ENCODE measurements around the gene NUDT3. TPM values are rescaled to one million over a fixed set of nuclear protein-coding genes. Genes with fewer than 3 reads are reported as not detected.

NUDT3 gene
- total RNA-seq (2014; rRNA removed; shearing (Covaris generic)) = 13.2 and 14.1 TPM in 2 replicates

- peaks cover 3% of the 10 kb centered on the region; the same call in 1 of the 2 replicates for H3K9me3 ChIP-seq (replicated peaks)
- peak within 1 kb of the TSS; percentile 89 for H3K4me3 ChIP-seq
- H3K4me1 ChIP-seq = no peaks in the 10 kb centered on the region
- H3K36me3 ChIP-seq = no peaks in the 10 kb centered on the region
- H3K27me3 ChIP-seq = no peaks in the 10 kb centered on the region
- DNase-seq = peak; percentile 89 to 93
- peak within 1 kb of the TSS; percentile 79 for H3K27ac ChIP-seq
Observed at GRCh38 chr6:34392497-34393190, at the start of gene NUDT3. Gene NUDT3 (minus strand): TSS chr6:34392669. CDS start chr6:34392362, 307 bp downstream.

- DNase-seq = no peak
- no peak overlapping the region for H3K27ac ChIP-seq
- no peak overlapping the region for H3K4me3 ChIP-seq
- H3K27me3 ChIP-seq = no peaks in the 10 kb centered on the region
- H3K4me1 ChIP-seq = no peaks in the 10 kb centered on the region
- no peaks in the 10 kb centered on the region for H3K9me3 ChIP-seq (replicated peaks)
- no peaks in the 10 kb centered on the region for H3K36me3 ChIP-seq
Observed at GRCh38 chr6:34441526-34441925, 49.1 kb upstream of the NUDT3 start.

- Histone ChIP-seq H3K4me1 (no peaks in the 10 kb centered on the region), H3K27ac (no peak overlapping the region), H3K27me3 (no peaks in the 10 kb centered on the region), H3K4me3 (no peak overlapping the region), H3K9me3 (replicated peaks) (no peaks in the 10 kb centered on the region), H3K36me3 (no peaks in the 10 kb centered on the region)
- DNase-seq = no peak
Observed at GRCh38 chr6:34439442-34439841, 47.0 kb upstream of the NUDT3 start.

- Histone ChIP-seq H3K36me3 (no peaks in the 10 kb centered on the region), H3K27ac (no peak overlapping the region), H3K9me3 (replicated peaks) (no peaks in the 10 kb centered on the region), H3K4me3 (no peak overlapping the region), H3K27me3 (no peaks in the 10 kb centered on the region), H3K4me1 (no peaks in the 10 kb centered on the region)
- no peak for DNase-seq
Observed at GRCh38 chr6:34438705-34439104, 46.2 kb upstream of the NUDT3 start.

- no peaks in the 10 kb centered on the region for H3K36me3 ChIP-seq
- no peaks in the 10 kb centered on the region for H3K27me3 ChIP-seq
- H3K4me1 ChIP-seq = no peaks in the 10 kb centered on the region
- H3K9me3 ChIP-seq (replicated peaks) = no peaks in the 10 kb centered on the region
- H3K4me3 ChIP-seq = no peak overlapping the region
- no peak for DNase-seq
- H3K27ac ChIP-seq = no peak overlapping the region
Observed at GRCh38 chr6:34437644-34437970, 45.1 kb upstream of the NUDT3 start.

GRCh38 chr6:34436803-34437643, 44.6 kb upstream of the NUDT3 start:
- no peak overlapping the region for H3K4me3 ChIP-seq
- DNase-seq = no peak
- no peaks in the 10 kb centered on the region for H3K36me3 ChIP-seq
- H3K27ac ChIP-seq = no peak overlapping the region
- H3K4me1 ChIP-seq = no peaks in the 10 kb centered on the region
- H3K9me3 ChIP-seq (replicated peaks) = no peaks in the 10 kb centered on the region
- H3K27me3 ChIP-seq = no peaks in the 10 kb centered on the region

GRCh38 chr6:34435916-34436315, 43.4 kb upstream of the NUDT3 start:
- Histone ChIP-seq H3K27me3 (no peaks in the 10 kb centered on the region), H3K36me3 (no peaks in the 10 kb centered on the region), H3K4me3 (no peak overlapping the region), H3K27ac (no peak overlapping the region), H3K4me1 (no peaks in the 10 kb centered on the region), H3K9me3 (replicated peaks) (no peaks in the 10 kb centered on the region)
- no peak for DNase-seq

GRCh38 chr6:34425498-34426410, 33.3 kb upstream of the NUDT3 start, which contains the start of gene RPS10:
Gene RPS10 (minus strand): TSS chr6:34426069. CDS start chr6:34425221, 848 bp downstream.
- Histone ChIP-seq H3K9me3 (replicated peaks) (no peaks in the 10 kb centered on the region), H3K4me1 (peaks cover 4% of the 10 kb centered on the region; the same call in 1 of the 2 replicates), H3K4me3 (peak within 1 kb of the TSS; percentile 95), H3K27ac (peak within 1 kb of the TSS; percentile 89), H3K27me3 (no peaks in the 10 kb centered on the region), H3K36me3 (peaks cover 45% of the 10 kb centered on the region)
- peak; percentile 92 to 95 for DNase-seq

- peak overlapping the region; percentile 89 for H3K27ac ChIP-seq
- no peaks in the 10 kb centered on the region for H3K9me3 ChIP-seq (replicated peaks)
- H3K4me3 ChIP-seq = peak overlapping the region; percentile 95
- H3K4me1 ChIP-seq = peaks cover 4% of the 10 kb centered on the region; the same call in 1 of the 2 replicates
- peaks cover 51% of the 10 kb centered on the region for H3K36me3 ChIP-seq
- H3K27me3 ChIP-seq = no peaks in the 10 kb centered on the region
- DNase-seq = no peak
Observed at GRCh38 chr6:34425132-34425497, 32.6 kb upstream of the NUDT3 start.

GRCh38 chr6:34424200-34425131, 32.0 kb upstream of the NUDT3 start:
- H3K27me3 ChIP-seq = no peaks in the 10 kb centered on the region
- H3K36me3 ChIP-seq = peaks cover 57% of the 10 kb centered on the region
- H3K27ac ChIP-seq = no peak overlapping the region; the same call in 1 of the 2 replicates
- H3K4me3 ChIP-seq = peak overlapping the region; percentile 95
- no peaks in the 10 kb centered on the region for H3K9me3 ChIP-seq (replicated peaks)
- no peak for DNase-seq
- H3K4me1 ChIP-seq = peaks cover 4% of the 10 kb centered on the region; the same call in 1 of the 2 replicates

GRCh38 chr6:34423254-34423653, 30.8 kb upstream of the NUDT3 start:
- Histone ChIP-seq H3K36me3 (peaks cover 69% of the 10 kb centered on the region), H3K27ac (no peak overlapping the region), H3K27me3 (no peaks in the 10 kb centered on the region), H3K4me3 (no peak overlapping the region), H3K4me1 (peaks cover 4% of the 10 kb centered on the region; the same call in 1 of the 2 replicates), H3K9me3 (replicated peaks) (no peaks in the 10 kb centered on the region)
- DNase-seq = no peak

GRCh38 chr6:34418367-34418766, 25.9 kb upstream of the NUDT3 start:
- H3K27ac ChIP-seq = no peak overlapping the region
- peaks cover 74% of the 10 kb centered on the region for H3K36me3 ChIP-seq
- no peaks in the 10 kb centered on the region for H3K9me3 ChIP-seq (replicated peaks)
- no peaks in the 10 kb centered on the region for H3K4me1 ChIP-seq
- DNase-seq = no peak
- no peak overlapping the region for H3K4me3 ChIP-seq
- H3K27me3 ChIP-seq = no peaks in the 10 kb centered on the region

- Histone ChIP-seq H3K27me3 (no peaks in the 10 kb centered on the region), H3K9me3 (replicated peaks) (no peaks in the 10 kb centered on the region), H3K4me1 (no peaks in the 10 kb centered on the region), H3K36me3 (peaks cover 59% of the 10 kb centered on the region), H3K4me3 (no peak overlapping the region), H3K27ac (no peak overlapping the region)
- DNase-seq = no peak
Observed at GRCh38 chr6:34416877-34417371, 24.5 kb upstream of the NUDT3 start.

Measured in SJCRH30 (cell line).